IMR-90 (cell line): ENCODE results near the gene MGLL. TPM values are rescaled to one million over a fixed set of nuclear protein-coding genes. Genes with fewer than 3 reads are reported as not detected.

ENCODE experiments used
- ATAC-seq: fragments of 200-7000 bp; cut with Tn5 transposase; 2 replicates; pipeline ENCODE4 v1.9.1; 2020; ENCODE audit warnings: low read depth, mild to moderate bottlenecking, moderate library complexity
- BruUV-seq: library from RNA; stranded (reverse); fragments of 400-500 nt; replicated peaks from 2 replicates; lab custom pipeline; 2021; lab: Mats Ljungman, UMichigan
- CTCF ChIA-PET: fragments of 300-600 bp; formaldehyde crosslinking; extraction: SDS; loops from one replicate; lab custom pipeline; 2021; ENCODE audit warnings: antibody characterized with exemption; lab: Yijun Ruan, JAX
- POLR2A ChIA-PET: fragments of 300-600 bp; sonication (Branson Sonifier 250); formaldehyde crosslinking; loops from one replicate; lab custom pipeline; 2022; ENCODE audit warnings: antibody characterized with exemption; ENCODE audit not compliant: unreplicated experiment; lab: Charles Lee
- DNase-seq: peaks from one replicate; pipeline ENCODE4 v3.0.0; 2013
- H2AFZ ChIP-seq: replicated peaks from 2 replicates; pipeline ENCODE3; 2013; ENCODE audit warnings: low read length, mild to moderate bottlenecking; ENCODE audit not compliant: poor library complexity
- H2AK5ac ChIP-seq: 2 replicates; pipeline ENCODE4 v1.6.1; 2013; ENCODE audit warnings: low read depth, low read length, inconsistent platforms
- H2AK9ac ChIP-seq: replicated peaks from 2 replicates; pipeline ENCODE3; 2013; ENCODE audit warnings: mild to moderate bottlenecking, low read depth, low read length, moderate library complexity; ENCODE audit not compliant: poor library complexity
- H2BK120ac ChIP-seq: 2 replicates; pipeline ENCODE4 v1.6.1; 2013; ENCODE audit warnings: low read depth, low read length, inconsistent platforms
- H2BK15ac ChIP-seq: 3 replicates; pipeline ENCODE4 v1.6.1; 2013; ENCODE audit warnings: low read depth, low read length, inconsistent platforms
- H2BK20ac ChIP-seq: 2 replicates; pipeline ENCODE4 v1.6.1; 2013; ENCODE audit warnings: low read depth, mild to moderate bottlenecking, inconsistent platforms, low read length, moderate library complexity
- H2BK5ac ChIP-seq: 2 replicates; pipeline ENCODE4 v1.6.1; 2013; ENCODE audit warnings: mild to moderate bottlenecking, low read depth, low read length, inconsistent platforms; ENCODE audit not compliant: poor library complexity, severe bottlenecking
- H3K14ac ChIP-seq: replicated peaks from 2 replicates; pipeline ENCODE4 v1.6.1; 2013; ENCODE audit warnings: low read depth, low read length, inconsistent platforms
- H3K18ac ChIP-seq: 2 replicates; pipeline ENCODE4 v1.6.1; 2013; ENCODE audit warnings: low read depth, low read length, control low read depth
- H3K23ac ChIP-seq: 2 replicates; pipeline ENCODE4 v1.6.1; 2013; ENCODE audit warnings: low read depth, low read length, inconsistent platforms
- H3K27ac ChIP-seq: 2 replicates; pipeline ENCODE4 v1.5.1; 2013; ENCODE audit warnings: mild to moderate bottlenecking, control low read depth, low read length; ENCODE audit not compliant: insufficient read depth
- H3K27me3 ChIP-seq: 2 replicates; pipeline ENCODE4 v1.6.1; 2013; ENCODE audit warnings: low read length; ENCODE audit not compliant: control insufficient read depth, insufficient read depth
- H3K36me3 ChIP-seq: 2 replicates; pipeline ENCODE4 v1.6.1; 2013; ENCODE audit warnings: low read length, mixed read lengths; ENCODE audit not compliant: control insufficient read depth, insufficient read depth
- H3K4ac ChIP-seq: 2 replicates; pipeline ENCODE4 v1.6.1; 2013; ENCODE audit warnings: low read depth, low read length, inconsistent platforms
- H3K4me1 ChIP-seq: 2 replicates; pipeline ENCODE4 v1.6.1; 2013; ENCODE audit warnings: low read length, mixed read lengths; ENCODE audit not compliant: control insufficient read depth, insufficient read depth
- H3K4me2 ChIP-seq: 2 replicates; pipeline ENCODE4 v1.6.1; 2013; ENCODE audit warnings: low read depth, mild to moderate bottlenecking, control low read depth, low read length, moderate library complexity
- H3K4me3 ChIP-seq: 2 replicates; pipeline ENCODE4 v1.5.1; 2013; ENCODE audit warnings: low read depth, mild to moderate bottlenecking, control low read depth, low read length, moderate library complexity; ENCODE audit not compliant: insufficient read depth
- H3K56ac ChIP-seq: 2 replicates; pipeline ENCODE4 v1.6.1; 2013; ENCODE audit warnings: low read length, inconsistent platforms; ENCODE audit not compliant: insufficient read depth; ENCODE audit errors: extremely low read depth
- H3K79me1 ChIP-seq, 2 experiments: 2 replicates each; pipeline ENCODE4 v1.6.1; 2013; ENCODE audit warnings: low read length in 2 of 2, inconsistent platforms in 1 of 2, low read depth in 1 of 2
- H3K9ac ChIP-seq: 2 replicates; pipeline ENCODE4 v1.6.1; 2013; ENCODE audit warnings: low read depth, low read length, control low read depth
- H3K9me1 ChIP-seq: 2 replicates; pipeline ENCODE4 v1.6.1; 2013; ENCODE audit warnings: low read length, inconsistent platforms; ENCODE audit not compliant: insufficient read depth
- H3K9me3 ChIP-seq: 2 replicates; pipeline ENCODE4 v1.6.1; 2013; ENCODE audit warnings: low read length; ENCODE audit not compliant: control insufficient read depth, insufficient read depth
- H4K20me1 ChIP-seq: 2 replicates; pipeline ENCODE4 v1.6.1; 2013; ENCODE audit warnings: low read length, inconsistent platforms; ENCODE audit not compliant: insufficient read depth
- H4K5ac ChIP-seq: 2 replicates; pipeline ENCODE4 v1.6.1; 2013; ENCODE audit warnings: mild to moderate bottlenecking, low read depth, low read length, control low read depth
- H4K8ac ChIP-seq, 2 experiments: 2 replicates each; pipeline ENCODE4 v1.6.1; 2013; ENCODE audit warnings: low read depth in 2 of 2, low read length in 2 of 2, control low read depth in 1 of 2, inconsistent platforms in 1 of 2
- H4K91ac ChIP-seq: 2 replicates; pipeline ENCODE4 v1.6.1; 2013; ENCODE audit warnings: low read depth, low read length, inconsistent platforms; ENCODE audit not compliant: insufficient read depth
- CEBPB ChIP-seq: IDR thresholded peaks from 2 replicates; pipeline ENCODE4 v1.6.1; 2012; ENCODE audit warnings: low read depth, low read length, improper control_type of control experiment
- POLR2A ChIP-seq: IDR thresholded peaks from 2 replicates; pipeline ENCODE4 v1.6.1; 2012; ENCODE audit warnings: mild to moderate bottlenecking, low read depth, low read length
- WGBS, 2 experiments: methylation state at CpG; one replicate each; pipeline versions ENCODE4 v1.1.5 to v1.1.7; 2013; ENCODE audit warnings: missing lambda C conversion rate in 2 of 2; ENCODE audit not compliant: insufficient read length in 1 of 2; ENCODE audit errors: extremely low coverage in 2 of 2; 5-methylcytosine and 5-hydroxymethylcytosine counted together
- dilution Hi-C: fragments of 300-500 bp; cut with HindIII; formaldehyde crosslinking; loops from one replicate; pipeline ENCODE4 v1.14.3; 2018; ENCODE audit warnings: low sequenced_read_pairs; ENCODE audit not compliant: unreplicated experiment
- in situ Hi-C: fragments of 300-500 bp; cut with MboI; formaldehyde crosslinking; loops from 3 replicates; pipeline ENCODE4 v1.14.3; 2019; ENCODE audit warnings: low sequenced_read_pairs, inconsistent platforms, mixed read lengths
- intact Hi-C: fragments of 100-400 bp; cut with micrococcal nuclease; formaldehyde crosslinking; loops from 2 replicates; pipeline ENCODE4 v1.10.0; 2022
- polyA plus RNA-seq, 3 experiments: library from polyadenylated mRNA; depleted of rRNA; stranded (reverse); fragments of >200 nt; gene quantifications; 2 replicates each; pipeline ENCODE4 v1.2.3, GENCODE V29; 2012; ENCODE audit warnings: low replicate concordance in 1 of 3
- total RNA-seq: library from RNA; depleted of rRNA; stranded (reverse); fragments of >200 nt; gene quantifications from 2 replicates; pipeline ENCODE4 v1.2.3, GENCODE V29; 2012
- TF ChIP-seq, protein P1 (sequence below): fragments of 150-350 bp; IDR thresholded peaks from 2 replicates; pipeline ENCODE4 v1.6.1; 2016; ENCODE audit warnings: low read depth, mild to moderate bottlenecking, low read length, moderate library complexity, borderline replicate concordance

MGLL gene
- total and polyA plus RNA-seq, 2 of the 4 experiments (the other 2 are of a cell fraction), result 23.7 to 60.6 TPM

DNA sequence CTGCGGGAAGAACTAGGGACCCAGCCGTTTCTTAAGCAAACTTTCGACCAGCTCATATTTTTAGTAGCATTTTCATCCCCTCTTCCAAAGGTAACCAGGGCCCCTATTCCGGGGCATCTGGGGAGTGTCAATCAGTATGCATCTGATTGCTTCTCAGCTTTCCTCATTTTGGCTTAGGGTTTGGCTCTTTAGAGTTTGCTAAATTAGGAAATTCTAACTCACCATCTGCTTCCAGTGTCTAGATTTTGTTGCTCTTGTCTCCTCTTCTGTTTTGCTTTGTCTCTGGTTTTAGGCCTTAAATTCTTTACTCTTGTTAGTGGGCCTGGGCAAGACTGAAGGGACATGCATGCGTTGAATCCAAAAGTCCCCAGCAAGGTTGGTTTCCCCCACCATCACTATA is 159.2 kb downstream of the MGLL start:
- Histone ChIP-seq H3K4me1 (peaks cover 4% of the 10 kb centered on the region; the same call in 1 of the 2 replicates), H3K4me2 (no peak overlapping the region), H4K8ac (no peak overlapping the region), H3K4me3 (no peak overlapping the region), H3K9me3 (no peaks in the 10 kb centered on the region), H2BK15ac (no peak overlapping the region), H2BK120ac (no peak overlapping the region), H2AK5ac (no peak overlapping the region), H3K9me1 (no peaks in the 10 kb centered on the region), H3K9ac (no peak overlapping the region), H4K20me1 (no peaks in the 10 kb centered on the region), H4K91ac (no peak overlapping the region), H2BK5ac (no peak overlapping the region), H3K23ac (no peak overlapping the region), H3K27ac (no peak overlapping the region), H3K4ac (no peak overlapping the region), H3K79me1 (no peaks in the 10 kb centered on the region), H3K27me3 (peaks cover 3% of the 10 kb centered on the region; the same call in 1 of the 2 replicates), H2BK20ac (no peak overlapping the region), H3K14ac (no peak overlapping the region), H3K56ac (no peak overlapping the region), H2AFZ (no peak overlapping the region), H3K18ac (no peak overlapping the region), H3K36me3 (no peaks in the 10 kb centered on the region), H4K5ac (no peak overlapping the region), H2AK9ac (no peak overlapping the region)
- ChIA-PET CTCF (no interaction called here), POLR2A (no interaction called here)
- dilution Hi-C loops, result no loop called here
- ATAC-seq (no peak), DNase-seq (no peak)
- in situ Hi-C loops, result no loop called here
- no peak for TF ChIP-seq POLR2A
- TF ChIP-seq CEBPB, result no peak
- TF ChIP-seq, protein P1, sequence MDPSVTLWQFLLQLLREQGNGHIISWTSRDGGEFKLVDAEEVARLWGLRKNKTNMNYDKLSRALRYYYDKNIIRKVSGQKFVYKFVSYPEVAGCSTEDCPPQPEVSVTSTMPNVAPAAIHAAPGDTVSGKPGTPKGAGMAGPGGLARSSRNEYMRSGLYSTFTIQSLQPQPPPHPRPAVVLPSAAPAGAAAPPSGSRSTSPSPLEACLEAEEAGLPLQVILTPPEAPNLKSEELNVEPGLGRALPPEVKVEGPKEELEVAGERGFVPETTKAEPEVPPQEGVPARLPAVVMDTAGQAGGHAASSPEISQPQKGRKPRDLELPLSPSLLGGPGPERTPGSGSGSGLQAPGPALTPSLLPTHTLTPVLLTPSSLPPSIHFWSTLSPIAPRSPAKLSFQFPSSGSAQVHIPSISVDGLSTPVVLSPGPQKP, result no peak
- intact Hi-C loops, result no loop called here
- BruUV-seq, result no TSS peak
- WGBS, 2 experiments, result 35% methylated on average over 2 of the region's 5 CpGs; no CpG with 5 or more reads in 1 of the 2 experiments
